GM23248 (cell line): ENCODE data around the gene GNAQ. TPM values are rescaled to one million over a fixed set of nuclear protein-coding genes. Genes with fewer than 3 reads are reported as not detected.
"Not testable (repeated sequence)": the region's sequence is repeated elsewhere in the genome, so short reads cannot be mapped to it uniquely, and the experiment has no call there.

Source experiments
- DNase-seq: peaks from one replicate; pipeline ENCODE4 v3.0.0-alpha.2; 2015
- H2AFZ ChIP-seq: fragments of 200-600 bp; sonication (generic); 2 replicates; pipeline ENCODE4 v1.6.1; 2016; ENCODE audit warnings: antibody characterized with exemption
- H3F3A ChIP-seq: fragments of 200-600 bp; sonication (generic); 2 replicates; pipeline ENCODE4 v1.6.1; 2016; ENCODE audit warnings: mild to moderate bottlenecking, antibody characterized with exemption, mixed run types; ENCODE audit not compliant: insufficient read depth
- H3K27ac ChIP-seq: fragments of 200-600 bp; sonication (generic); 2 replicates; pipeline ENCODE4 v1.5.1; 2016; ENCODE audit warnings: mild to moderate bottlenecking
- H3K27me3 ChIP-seq: fragments of 200-600 bp; sonication (generic); replicated peaks from 2 replicates; pipeline ENCODE4 v1.6.1; 2016; ENCODE audit warnings: mild to moderate bottlenecking; ENCODE audit not compliant: insufficient read depth
- H3K36me3 ChIP-seq: fragments of 200-600 bp; sonication (generic); 2 replicates; pipeline ENCODE4 v1.6.1; 2016; ENCODE audit warnings: low read depth, mild to moderate bottlenecking
- H3K4me1 ChIP-seq: fragments of 200-600 bp; sonication (generic); 2 replicates; pipeline ENCODE4 v1.6.1; 2016; ENCODE audit warnings: mild to moderate bottlenecking; ENCODE audit not compliant: insufficient read depth
- H3K4me2 ChIP-seq: fragments of 200-600 bp; sonication (generic); one replicate; pipeline ENCODE4 v1.6.1; 2016; ENCODE audit warnings: mild to moderate bottlenecking; ENCODE audit not compliant: unreplicated experiment
- H3K4me3 ChIP-seq: fragments of 200-600 bp; sonication (generic); 2 replicates; pipeline ENCODE4 v1.5.1; 2016; ENCODE audit warnings: mild to moderate bottlenecking
- H3K79me2 ChIP-seq: fragments of 200-600 bp; sonication (generic); 2 replicates; pipeline ENCODE4 v1.6.1; 2016; ENCODE audit warnings: mild to moderate bottlenecking; ENCODE audit not compliant: insufficient read depth
- H3K9ac ChIP-seq: fragments of 200-600 bp; sonication (generic); 2 replicates; pipeline ENCODE4 v1.6.1; 2016; ENCODE audit warnings: mild to moderate bottlenecking
- H3K9me2 ChIP-seq: fragments of 200-600 bp; sonication (generic); 2 replicates; pipeline ENCODE4 v1.6.1; 2016; ENCODE audit warnings: mixed run types, mild to moderate bottlenecking, moderate library complexity; ENCODE audit not compliant: insufficient read depth
- H3K9me3 ChIP-seq: fragments of 200-600 bp; sonication (generic); one replicate; pipeline ENCODE4 v1.6.1; 2017; ENCODE audit warnings: low read depth
- H4K20me1 ChIP-seq: fragments of 200-600 bp; sonication (generic); 2 replicates; pipeline ENCODE4 v1.6.0; 2016; ENCODE audit not compliant: insufficient read depth
- EZH2 ChIP-seq: fragments of 200-600 bp; sonication (generic); IDR thresholded peaks from 2 replicates; pipeline ENCODE4 v1.6.1; 2018; ENCODE audit warnings: antibody characterized with exemption, mild to moderate bottlenecking; ENCODE audit not compliant: insufficient read depth, poor library complexity, severe bottlenecking
- EZH2phosphoT487 ChIP-seq: fragments of 200-600 bp; sonication (generic); IDR thresholded peaks from 2 replicates; pipeline ENCODE4 v1.6.1; 2018; ENCODE audit warnings: antibody characterized with exemption, moderate library complexity, mild to moderate bottlenecking, low read depth; ENCODE audit not compliant: insufficient read depth
- WGBS, 2 experiments: methylation state at CpG; one replicate each; pipeline ENCODE4 v1.1.6; 2015 to 2017; ENCODE audit warnings: low lambda C conversion rate in 2 of 2, low coverage in 1 of 2; ENCODE audit errors: missing lambda C conversion rate in 2 of 2; 5-methylcytosine and 5-hydroxymethylcytosine counted together
- in situ Hi-C: fragments of 300-500 bp; cut with MboI; formaldehyde crosslinking; loops from 2 replicates; pipeline ENCODE4 v1.15.0; 2020
- polyA plus RNA-seq: library from polyadenylated mRNA; unstranded; fragments of >200 nt; fragmentation: Nextera tagmentation; extraction: Ambion mirVana; gene quantifications from 2 replicates; pipeline ENCODE4 v1.2.1, GENCODE V29; 2016
- total RNA-seq: library from RNA; depleted of rRNA; stranded (reverse); fragments of >200 nt; shearing (Covaris generic); gene quantifications from 2 replicates; pipeline ENCODE4 v1.2.3, GENCODE V29; 2014

Gene GNAQ
- total and polyA plus RNA-seq, 2 experiments from 2014 or later: 11.5 to 32.7 TPM

DNA sequence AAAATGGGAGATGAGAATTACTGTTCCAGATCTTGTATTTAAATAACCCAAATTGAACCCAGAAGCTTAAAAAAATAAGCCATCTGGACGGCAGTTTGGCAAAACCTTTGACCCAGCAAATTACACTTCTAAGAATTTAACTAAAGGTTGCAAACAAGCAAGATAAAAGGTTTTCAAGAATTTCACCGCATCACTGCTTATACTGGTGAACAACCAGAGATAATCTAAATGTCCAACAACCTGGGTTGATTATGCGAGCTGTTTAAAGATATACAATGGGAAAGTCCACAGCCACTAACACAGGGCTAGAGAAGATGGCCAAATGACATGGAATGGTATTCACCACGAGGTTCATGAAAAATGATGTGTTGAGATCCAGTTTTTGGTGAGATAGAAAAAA is 149.3 kb downstream of the GNAQ start:
- Histone ChIP-seq H3K4me3 (no peak overlapping the region), H3K27ac (no peak overlapping the region), H3K9ac (no peak overlapping the region), H3K4me1 (peaks cover 25% of the 10 kb centered on the region), H3F3A (peaks cover 5% of the 10 kb centered on the region; the same call in 1 of the 2 replicates), H3K9me3 (no peaks in the 10 kb centered on the region), H3K36me3 (no peaks in the 10 kb centered on the region), H2AFZ (no peak overlapping the region), H4K20me1 (no peaks in the 10 kb centered on the region), H3K4me2 (no peak overlapping the region), H3K27me3 (no peaks in the 10 kb centered on the region), H3K9me2 (no peaks in the 10 kb centered on the region), H3K79me2 (peaks cover 59% of the 10 kb centered on the region)
- DNase-seq: no peak
- no peak for TF ChIP-seq EZH2
- WGBS, 2 experiments: 82 to 85% methylated on average over 4 of the region's 4 CpGs
- in situ Hi-C loops: no loop called here

DNA sequence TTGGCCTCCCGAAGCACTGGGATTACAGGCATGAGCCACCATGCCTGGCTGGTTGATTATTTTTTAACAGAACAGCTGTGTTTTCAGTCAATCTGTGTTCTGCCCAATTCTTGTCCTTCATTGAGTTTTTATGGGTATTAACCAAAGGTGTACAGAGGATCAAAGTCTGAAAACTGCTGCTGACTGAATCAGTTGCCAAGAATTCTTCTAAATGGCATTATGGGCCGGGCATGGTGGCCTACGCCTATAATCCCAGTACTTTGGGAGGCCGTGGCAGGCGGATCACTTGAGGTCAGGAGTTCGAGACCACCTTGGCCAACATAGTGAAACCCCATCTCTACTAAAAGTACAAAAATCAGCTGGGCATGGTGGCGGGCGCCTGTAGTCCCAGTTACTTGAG is 150.0 kb downstream of the GNAQ start:
- H3K4me3 ChIP-seq, H3K4me2 ChIP-seq, H3K9me2 ChIP-seq, H3K27me3 ChIP-seq, in situ Hi-C loops, H4K20me1 ChIP-seq, DNase-seq, H3K9ac ChIP-seq, H3F3A ChIP-seq, H3K27ac ChIP-seq, H2AFZ ChIP-seq, H3K9me3 ChIP-seq, H3K36me3 ChIP-seq: not testable (repeated sequence)
- Histone ChIP-seq H3K4me1 (peaks cover 25% of the 10 kb centered on the region), H3K79me2 (peaks cover 64% of the 10 kb centered on the region)
- WGBS, 2 experiments: 90 to 91% methylated on average over 8 of the region's 8 CpGs

DNA sequence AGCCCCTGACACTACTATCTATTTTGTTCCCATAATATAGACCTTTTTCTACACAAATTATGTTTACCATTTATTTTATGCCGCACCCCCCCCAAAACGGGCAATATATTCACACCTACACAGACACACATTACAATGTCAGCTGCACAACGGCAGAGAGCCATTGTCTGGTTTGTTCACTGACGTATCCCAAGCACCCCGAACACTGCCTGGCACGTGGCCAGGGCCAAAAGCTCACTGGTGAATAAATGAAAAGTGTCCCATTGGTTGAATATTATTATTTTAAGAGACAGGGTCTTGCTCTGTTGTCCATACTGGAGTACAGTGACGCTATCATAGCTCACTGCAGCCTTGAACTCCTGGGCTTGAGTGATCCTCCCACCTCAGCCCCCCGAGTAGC is 150.5 kb downstream of the GNAQ start:
- no peak for DNase-seq
- 81 to 83% methylated on average over 8 of the region's 8 CpGs for WGBS, 2 experiments
- Histone ChIP-seq H2AFZ (no peak overlapping the region), H3K27me3 (no peaks in the 10 kb centered on the region), H4K20me1 (peaks cover 7% of the 10 kb centered on the region; the same call in 1 of the 2 replicates), H3K36me3 (no peaks in the 10 kb centered on the region), H3K4me3 (no peak overlapping the region), H3K4me2 (no peak overlapping the region), H3K79me2 (peaks cover 69% of the 10 kb centered on the region), H3K9me3 (no peaks in the 10 kb centered on the region), H3F3A (peaks cover 5% of the 10 kb centered on the region; the same call in 1 of the 2 replicates), H3K27ac (no peak overlapping the region), H3K4me1 (peaks cover 25% of the 10 kb centered on the region), H3K9me2 (no peaks in the 10 kb centered on the region), H3K9ac (no peak overlapping the region)
- in situ Hi-C loops: no loop called here
- TF ChIP-seq EZH2phosphoT487: no peak
- no peak for TF ChIP-seq EZH2

DNA sequence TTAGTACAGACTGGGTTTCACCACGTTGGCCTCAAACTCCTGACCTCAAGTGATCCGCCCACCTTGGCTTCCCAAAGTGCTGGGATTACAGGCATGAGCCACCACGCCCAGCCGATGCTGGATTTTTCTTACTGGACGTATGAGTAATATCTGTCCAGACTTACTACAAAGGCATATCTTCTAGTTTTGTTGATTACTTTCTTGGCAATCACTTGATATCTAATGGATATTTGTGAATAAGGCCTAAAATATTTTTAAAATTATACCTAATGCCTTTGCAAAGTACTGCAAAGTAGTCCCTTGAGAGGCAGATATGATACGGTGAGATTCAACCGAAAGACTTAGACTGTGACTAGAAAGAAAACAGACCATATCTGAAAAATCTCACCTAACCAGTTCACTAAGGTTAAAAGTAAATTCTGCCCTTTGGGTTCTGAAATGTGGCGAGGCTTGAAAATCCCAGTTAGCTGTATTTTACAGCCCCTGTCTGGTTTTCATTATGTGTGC is 152.1 kb downstream of the GNAQ start:
- Histone ChIP-seq H3K4me1 (peaks cover 22% of the 10 kb centered on the region), H3K9ac (no peak overlapping the region), H3K9me3 (no peaks in the 10 kb centered on the region), H3K4me3 (no peak overlapping the region), H3K36me3 (no peaks in the 10 kb centered on the region), H3K27me3 (no peaks in the 10 kb centered on the region), H3F3A (peaks cover 5% of the 10 kb centered on the region; the same call in 1 of the 2 replicates), H3K27ac (peak overlapping the region; percentile 19; the same call in 1 of the 2 replicates), H2AFZ (no peak overlapping the region), H3K79me2 (peaks cover 63% of the 10 kb centered on the region), H4K20me1 (peaks cover 7% of the 10 kb centered on the region; the same call in 1 of the 2 replicates), H3K4me2 (no peak overlapping the region), H3K9me2 (no peaks in the 10 kb centered on the region)
- 59 to 65% methylated on average over 8 of the region's 8 CpGs for WGBS, 2 experiments
- TF ChIP-seq EZH2phosphoT487 (no peak), EZH2 (no peak)
- in situ Hi-C loops: no loop called here
- peak; percentile 48 for DNase-seq

DNA sequence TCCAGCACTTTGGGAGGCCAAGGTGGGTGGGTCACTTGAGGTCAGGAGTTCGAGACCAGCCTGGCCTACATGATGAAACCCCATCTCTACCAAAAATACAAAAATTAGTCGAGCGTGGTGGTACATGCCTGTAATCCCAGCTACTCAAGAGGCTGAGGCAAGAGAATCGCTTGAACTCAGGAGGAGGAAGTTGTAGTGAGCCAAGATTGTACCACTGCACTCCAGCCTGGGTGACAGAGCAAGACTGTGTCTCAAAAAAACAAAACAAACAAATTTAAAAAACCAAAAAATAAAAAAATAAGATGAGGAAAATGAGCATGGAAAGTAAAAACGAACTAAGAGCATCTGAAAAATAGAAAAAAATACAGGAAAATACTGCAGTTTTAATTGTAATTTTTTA is 152.8 kb downstream of the GNAQ start:
- not testable (repeated sequence) for H3K9me3 ChIP-seq
- WGBS, 2 experiments: 97 to 99% methylated on average over 5 of the region's 5 CpGs

More for the DNA sequence above, 152.8 kb downstream of the GNAQ start:
- H2AFZ ChIP-seq, in situ Hi-C loops, H3K9me2 ChIP-seq, H3K9ac ChIP-seq, DNase-seq, H3K4me2 ChIP-seq, H3K27me3 ChIP-seq, H3K36me3 ChIP-seq, H3K4me3 ChIP-seq, H3F3A ChIP-seq, H4K20me1 ChIP-seq: not testable (repeated sequence)
- H3K4me1 ChIP-seq: peaks cover 15% of the 10 kb centered on the region
- 0 out of 2 replicates have a peak overlapping the region, but pooled peaks have one; percentile 19 for H3K27ac ChIP-seq
- H3K79me2 ChIP-seq: peaks cover 66% of the 10 kb centered on the region
